Ascending aorta (tissue), 2 donors: Measurements from ENCODE around the gene SLC22A4. TPM values are rescaled to one million over a fixed set of nuclear protein-coding genes. Genes with fewer than 3 reads are reported as not detected.

Source experiments
- DNase-seq, 2 donors: peaks; one replicate each; pipeline ENCODE4 v3.0.0-alpha.2; 2019; ENCODE audit warnings: low spot score in 2 of 2
- H3K27ac ChIP-seq, 2 donors: fragments of 200-600 bp; sonication (generic); one replicate each; pipeline ENCODE4 v1.5.1; 2016 to 2017; ENCODE audit warnings: mild to moderate bottlenecking in 1 of 2
- H3K27me3 ChIP-seq: fragments of 200-600 bp; sonication (generic); one replicate; pipeline ENCODE4 v1.5.1; 2017
- H3K36me3 ChIP-seq, 2 donors: fragments of 200-600 bp; sonication (generic); one replicate each; pipeline ENCODE4 v1.5.1; 2016
- H3K4me1 ChIP-seq, 2 donors: fragments of 200-600 bp; sonication (generic); one replicate each; pipeline ENCODE4 v1.5.1; 2016 to 2017; ENCODE audit warnings: mild to moderate bottlenecking in 1 of 2
- H3K4me3 ChIP-seq, 2 donors: fragments of 200-600 bp; sonication (generic); one replicate each; pipeline ENCODE4 v1.5.1; 2016 to 2017; ENCODE audit warnings: mild to moderate bottlenecking in 1 of 2
- H3K9me3 ChIP-seq, 2 donors: fragments of 200-600 bp; sonication (generic); one replicate each; pipeline ENCODE4 v1.5.1; 2016
- CTCF ChIP-seq, 3 experiments: fragments of 200-600 bp in 2 of 3; fragments of 450-650 bp in 1 of 3; sonication (generic) in 2 of 3; IDR thresholded peaks; one replicate each; pipeline ENCODE4 v1.5.1; 2016 to 2019; ENCODE audit warnings: antibody characterized with exemption in 3 of 3, mild to moderate bottlenecking in 1 of 3, moderate library complexity in 1 of 3
- intact Hi-C: fragments of 100-400 bp; cut with DNase I; formaldehyde crosslinking; loops from one replicate; pipeline ENCODE4 v1.15.1; 2023
- total RNA-seq: library from RNA; depleted of rRNA; stranded (reverse); fragments of >200 nt; gene quantifications from one replicate; pipeline ENCODE4 v1.1.0, GENCODE V29; 2016

The SLC22A4 gene
- total RNA-seq, 1 donor from 2014 or later = 18.1 TPM

DNA sequence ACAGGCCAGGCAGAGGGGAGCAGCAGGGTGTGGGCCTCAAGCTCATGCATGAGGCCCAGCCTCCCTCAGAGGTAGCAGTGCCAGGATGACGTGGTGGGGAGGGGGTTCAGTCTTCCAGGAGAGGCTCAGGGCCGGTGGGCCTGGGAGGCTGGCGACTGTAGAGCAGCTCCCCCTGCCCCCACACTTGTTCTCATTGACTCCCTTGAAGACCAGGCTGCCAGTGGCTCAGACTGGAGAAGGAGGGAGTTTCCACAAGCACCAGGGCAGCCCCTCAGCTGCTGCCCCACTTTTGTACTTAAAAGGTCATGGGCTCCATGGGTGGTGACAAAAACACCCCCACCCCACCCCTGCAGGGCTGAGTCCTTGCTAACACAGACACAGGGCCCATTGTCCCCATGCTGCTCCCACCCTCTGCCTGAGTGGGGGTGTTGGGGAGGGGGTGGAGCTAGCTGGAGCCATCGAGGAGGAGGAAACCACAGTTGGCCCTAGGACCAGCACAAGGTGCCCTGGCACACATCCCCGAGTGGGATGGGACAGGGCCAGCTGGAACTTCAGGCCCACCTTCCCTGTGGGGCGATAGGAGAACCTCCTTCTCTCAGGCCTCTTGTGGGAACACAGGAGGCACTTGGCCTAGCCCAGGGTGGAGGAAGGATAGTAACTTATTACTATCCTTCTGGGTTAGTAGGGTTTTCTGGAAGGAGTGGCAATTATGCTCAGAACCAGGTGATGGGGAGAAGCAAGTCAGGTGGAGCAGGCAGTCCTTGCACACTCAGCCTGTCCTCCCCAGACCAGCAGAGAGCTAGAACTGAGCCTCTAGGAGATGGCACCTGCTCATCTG is 26.0 kb upstream of the SLC22A4 start:
- no peak for TF ChIP-seq CTCF (IDR thresholded peaks at IDR 0.05)
- Histone ChIP-seq H3K36me3 (peaks cover 21 to 41% of the 10 kb centered on the region in 2 donors), H3K27me3 (no peaks in the 10 kb centered on the region), H3K9me3 (no peaks in the 10 kb centered on the region), H3K27ac (peak overlapping the region; percentile 94 to 98), H3K4me3 (no peak overlapping the region), H3K4me1 (peaks cover 9 to 30% of the 10 kb centered on the region in 2 donors)
- intact Hi-C loops = loop anchor here (5.0 kb wide), 1 partner anchor 99 kb away; the partner anchor contains the start of gene SLC22A5
- peak in 1 of 2 donors; percentile 64 for DNase-seq

DNA sequence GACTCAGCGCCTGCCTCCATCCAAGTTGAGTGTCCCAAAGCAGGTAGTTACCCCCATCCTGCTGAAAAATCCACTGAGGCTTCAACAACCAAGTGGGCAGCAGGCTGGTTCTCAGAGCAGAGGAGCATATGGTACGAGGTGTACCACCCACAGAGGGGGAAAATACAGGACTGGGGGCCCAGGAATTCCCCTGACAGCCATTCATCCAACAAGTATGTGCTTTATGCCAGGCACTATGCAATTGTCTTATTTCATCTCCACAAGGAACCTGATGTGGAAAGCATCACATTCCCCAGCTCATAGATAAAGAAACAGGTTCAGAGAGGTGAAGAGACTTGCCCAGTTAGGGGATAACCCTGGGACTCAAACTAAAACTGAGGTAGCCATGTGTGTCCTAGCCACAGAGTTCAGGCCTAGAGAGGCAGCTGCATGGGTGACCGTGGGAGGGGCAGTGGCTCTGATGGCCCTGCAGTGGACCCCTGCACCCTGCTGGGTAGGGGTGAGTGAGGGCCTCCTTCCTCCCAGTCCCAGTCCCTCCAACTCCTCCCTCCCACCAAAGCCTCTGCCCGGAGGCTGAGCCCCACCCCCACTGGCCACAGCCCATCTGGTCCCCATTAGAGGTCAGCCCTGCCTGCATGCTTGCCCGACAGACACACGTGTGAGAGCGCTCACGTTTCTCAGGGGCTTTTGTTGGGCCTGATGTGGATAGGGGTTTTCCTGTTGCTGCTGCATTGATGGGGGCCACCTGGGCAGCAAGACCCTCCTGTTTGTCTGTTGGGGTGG is 25.2 kb upstream of the SLC22A4 start:
- intact Hi-C loops = loop anchor here (5.0 kb wide), 1 partner anchor 98 kb away; the partner anchor contains the start of gene SLC22A5

DNA sequence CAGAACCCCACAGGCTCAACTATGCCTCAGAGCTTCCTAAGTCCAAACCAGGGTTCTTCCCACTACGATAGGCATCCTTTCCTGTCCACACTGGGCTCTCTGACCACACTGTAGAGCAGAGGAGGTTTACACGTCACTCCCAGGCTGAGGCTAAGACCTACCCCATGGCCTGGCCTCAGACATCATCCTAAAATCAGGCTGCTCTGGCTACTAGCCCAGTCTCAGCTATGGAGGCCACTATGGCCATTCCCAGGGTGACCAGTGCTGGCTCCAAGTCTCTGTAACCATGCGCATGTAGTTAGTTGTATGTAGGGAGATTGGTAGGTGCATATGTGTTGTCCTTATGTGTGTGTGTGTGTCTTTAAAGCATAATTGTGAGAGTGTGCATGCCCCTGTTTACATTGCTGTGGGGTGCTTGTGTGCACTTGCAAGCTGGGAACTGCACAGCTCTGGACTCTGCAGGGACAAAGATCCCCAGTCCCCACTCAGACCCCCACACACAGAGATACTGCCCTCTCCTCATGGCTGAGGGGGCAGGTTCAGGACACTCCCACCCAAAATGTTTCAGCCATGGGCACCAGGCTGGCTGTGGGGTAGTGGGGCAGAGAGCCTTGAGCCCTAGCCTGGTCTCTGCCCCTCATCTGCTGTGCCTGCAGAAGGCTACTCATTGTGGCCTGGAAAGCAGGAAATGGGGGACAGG is 24.4 kb upstream of the SLC22A4 start:
- H3K4me3 ChIP-seq = no peak overlapping the region
- H3K27me3 ChIP-seq = no peaks in the 10 kb centered on the region
- no peaks in the 10 kb centered on the region for H3K9me3 ChIP-seq
- peaks cover 21 to 43% of the 10 kb centered on the region in 2 donors for H3K36me3 ChIP-seq
- TF ChIP-seq CTCF (IDR thresholded peaks at IDR 0.05) = no peak
- peaks cover 7 to 16% of the 10 kb centered on the region in 2 donors for H3K4me1 ChIP-seq
- intact Hi-C loops = loop anchor here (5.0 kb wide), 1 partner anchor 98 kb away; the partner anchor contains the start of gene SLC22A5
- peak overlapping the region in 1 of 2 donors; percentile 98 for H3K27ac ChIP-seq
- DNase-seq = peak in 1 of 2 donors; percentile 38

More for the DNA sequence above, 25.2 kb upstream of the SLC22A4 start:
- Histone ChIP-seq H3K4me1 (peaks cover 9 to 24% of the 10 kb centered on the region in 2 donors), H3K27ac (peak overlapping the region; percentile 94 to 98), H3K9me3 (no peaks in the 10 kb centered on the region), H3K4me3 (no peak overlapping the region), H3K27me3 (no peaks in the 10 kb centered on the region), H3K36me3 (peaks cover 21 to 45% of the 10 kb centered on the region in 2 donors)
- no peak for TF ChIP-seq CTCF (IDR thresholded peaks at IDR 0.05)
- DNase-seq = peak in 1 of 2 donors; percentile 59

GRCh38 chr5:132270335-132270665 is 23.9 kb upstream of the SLC22A4 start:
- no peak for TF ChIP-seq CTCF (IDR thresholded peaks at IDR 0.05)
- Histone ChIP-seq H3K27ac (no peak overlapping the region), H3K4me1 (peaks cover 2 to 11% of the 10 kb centered on the region in 2 donors), H3K4me3 (no peak overlapping the region), H3K36me3 (peaks cover 21 to 41% of the 10 kb centered on the region in 2 donors), H3K9me3 (no peaks in the 10 kb centered on the region), H3K27me3 (no peaks in the 10 kb centered on the region)
- intact Hi-C loops = no loop called here
- peak in 1 of 2 donors; percentile 40 for DNase-seq

GRCh38 chr5:132270706-132271105 is 23.5 kb upstream of the SLC22A4 start:
- DNase-seq = peak in 1 of 2 donors; percentile 57
- H3K27me3 ChIP-seq = no peaks in the 10 kb centered on the region
- peaks cover 0 to 8% of the 10 kb centered on the region in 2 donors for H3K4me1 ChIP-seq
- TF ChIP-seq CTCF (IDR thresholded peaks at IDR 0.05) = no peak
- no peak overlapping the region for H3K4me3 ChIP-seq
- H3K36me3 ChIP-seq = peaks cover 21 to 41% of the 10 kb centered on the region in 2 donors
- intact Hi-C loops = no loop called here
- H3K9me3 ChIP-seq = no peaks in the 10 kb centered on the region
- H3K27ac ChIP-seq = no peak overlapping the region
